Mesendoderm (in vitro differentiated cells): Measurements from ENCODE around the gene GAS2L1.
A peak's percentile ranks its signal among the peaks of the same experiment; 100 is the strongest.

Experiments
- DNase-seq: peaks from one replicate; pipeline ENCODE4 v3.0.0; 2013
- H2AK5ac ChIP-seq: 2 replicates; pipeline ENCODE4 v1.6.1; 2013; ENCODE audit warnings: low read length, inconsistent platforms
- H2BK120ac ChIP-seq: 2 replicates; pipeline ENCODE4 v1.6.1; 2013; ENCODE audit warnings: low read depth, mild to moderate bottlenecking, low read length, moderate library complexity, mixed read lengths
- H2BK15ac ChIP-seq: replicated peaks from 2 replicates; pipeline ENCODE4 v1.6.1; 2013; ENCODE audit warnings: low read depth, mild to moderate bottlenecking, moderate library complexity
- H2BK5ac ChIP-seq: 2 replicates; pipeline ENCODE4 v1.6.1; 2013; ENCODE audit warnings: low read length, inconsistent platforms
- H3K18ac ChIP-seq: 2 replicates; pipeline ENCODE4 v1.6.1; 2013; ENCODE audit warnings: mild to moderate bottlenecking, low read length, mixed read lengths
- H3K23ac ChIP-seq: one replicate; pipeline ENCODE4 v1.6.1; 2013; ENCODE audit warnings: low read length
- H3K27ac ChIP-seq: 2 replicates; pipeline ENCODE4 v1.5.1; 2013; ENCODE audit warnings: low read depth, mild to moderate bottlenecking, inconsistent platforms, low read length, moderate library complexity
- H3K27me3 ChIP-seq: 2 replicates; pipeline ENCODE4 v1.6.1; 2013; ENCODE audit warnings: low read length, control low read depth, mild to moderate bottlenecking, inconsistent platforms; ENCODE audit not compliant: insufficient read depth, poor library complexity
- H3K36me3 ChIP-seq: 2 replicates; pipeline ENCODE4 v1.6.1; 2013; ENCODE audit warnings: low read length, inconsistent platforms; ENCODE audit not compliant: control insufficient read depth, insufficient read depth
- H3K4ac ChIP-seq: one replicate; pipeline ENCODE4 v1.6.1; 2013; ENCODE audit warnings: low read depth, mild to moderate bottlenecking, low read length, moderate library complexity
- H3K4me1 ChIP-seq: 2 replicates; pipeline ENCODE4 v1.6.1; 2013; ENCODE audit warnings: low read depth, low read length, inconsistent platforms; ENCODE audit not compliant: control insufficient read depth
- H3K4me2 ChIP-seq: 2 replicates; pipeline ENCODE4 v1.6.1; 2013; ENCODE audit warnings: low read length
- H3K4me3 ChIP-seq: 2 replicates; pipeline ENCODE4 v1.5.1; 2013; ENCODE audit warnings: mild to moderate bottlenecking, low read length
- H3K56ac ChIP-seq: one replicate; pipeline ENCODE4 v1.6.1; 2013; ENCODE audit warnings: low read length
- H3K79me1 ChIP-seq: 2 replicates; pipeline ENCODE4 v1.6.1; 2013; ENCODE audit warnings: low read length, inconsistent platforms
- H3K79me2 ChIP-seq: 2 replicates; pipeline ENCODE4 v1.6.1; 2013; ENCODE audit warnings: mild to moderate bottlenecking, low read length; ENCODE audit not compliant: control insufficient read depth, insufficient read depth
- H3K9ac ChIP-seq: 2 replicates; pipeline ENCODE4 v1.6.1; 2013; ENCODE audit warnings: low read length, inconsistent platforms
- H4K5ac ChIP-seq: one replicate; pipeline ENCODE4 v1.6.1; 2013; ENCODE audit warnings: low read length
- H4K8ac ChIP-seq: one replicate; pipeline ENCODE4 v1.6.1; 2013; ENCODE audit warnings: low read depth, mild to moderate bottlenecking, control low read depth, low read length, moderate library complexity
- WGBS: extraction: QIAGEN DNeasy Blood & Tissue Kit; methylation state at CpG from one replicate; pipeline ENCODE4 v1.1.7; 2013; ENCODE audit warnings: low lambda C conversion rate, missing lambda C conversion rate; ENCODE audit not compliant: insufficient coverage; ENCODE audit errors: extremely low coverage; 5-methylcytosine and 5-hydroxymethylcytosine counted together

Gene GAS2L1

DNA sequence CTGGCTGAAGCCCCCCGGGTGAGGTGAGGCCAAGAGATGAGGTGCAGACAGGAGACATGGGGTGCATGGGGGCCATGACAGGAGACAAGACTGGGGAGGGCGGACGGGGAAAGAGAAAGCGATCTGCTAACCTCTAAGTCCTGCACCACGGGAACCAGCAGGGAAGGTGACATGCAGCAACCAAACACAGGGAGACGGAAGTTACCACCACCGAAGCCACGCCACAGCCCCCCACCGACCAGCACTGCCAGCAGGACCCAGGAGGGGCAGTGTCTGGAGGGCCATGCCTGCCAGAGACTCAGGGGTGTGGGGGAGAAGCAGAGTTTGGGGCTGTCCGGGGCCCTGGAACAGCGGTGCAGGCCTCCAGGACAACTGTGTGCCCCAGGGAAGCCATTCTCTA is 23.1 kb downstream of the GAS2L1 start:
- no peak for DNase-seq
- Histone ChIP-seq H3K36me3 (peaks cover 2% of the 10 kb centered on the region), H3K4me3 (no peak overlapping the region)

DNA sequence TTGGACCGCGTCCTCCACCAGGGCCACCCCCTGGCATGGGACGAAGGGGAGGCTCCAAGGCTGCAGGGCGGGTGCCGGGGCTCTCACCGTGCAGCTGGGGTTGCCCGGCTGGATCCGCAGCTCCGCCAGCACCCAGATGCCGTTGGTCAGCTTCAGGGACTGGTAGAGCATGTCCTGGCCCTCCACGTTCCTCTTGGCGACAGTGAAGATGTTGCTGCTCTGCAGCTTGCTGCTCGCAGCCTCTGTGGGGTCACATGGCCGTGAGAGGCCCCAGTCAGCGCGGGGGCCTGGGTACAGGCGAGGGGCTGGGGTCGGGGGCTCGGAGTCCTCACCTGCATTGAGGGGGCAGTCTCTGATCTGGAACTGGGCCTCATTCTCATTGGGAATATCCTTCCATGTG is 23.8 kb downstream of the GAS2L1 start:
- H3K23ac ChIP-seq, result no peak overlapping the region
- H3K9ac ChIP-seq, result no peak overlapping the region
- H3K4me2 ChIP-seq, result no peak overlapping the region
- no peak overlapping the region for H2BK5ac ChIP-seq
- no peak overlapping the region for H3K27ac ChIP-seq
- no peaks in the 10 kb centered on the region for H3K27me3 ChIP-seq
- no CpG with 5 or more reads among the region's 19 CpGs for WGBS
- H3K79me2 ChIP-seq, result no peaks in the 10 kb centered on the region
- no peaks in the 10 kb centered on the region for H3K79me1 ChIP-seq
- peaks cover 2% of the 10 kb centered on the region for H3K36me3 ChIP-seq
- peak overlapping the region; percentile 15 for H3K56ac ChIP-seq
- no peak overlapping the region for H4K8ac ChIP-seq
- H2BK15ac ChIP-seq, result no peak overlapping the region
- no peak overlapping the region for H2BK120ac ChIP-seq
- no peak overlapping the region for H3K4me3 ChIP-seq
- H3K4ac ChIP-seq, result no peak overlapping the region
- no peak overlapping the region for H3K18ac ChIP-seq
- H3K4me1 ChIP-seq, result peaks cover 2% of the 10 kb centered on the region
- no peak for DNase-seq
- no peak overlapping the region for H2AK5ac ChIP-seq
- no peak overlapping the region for H4K5ac ChIP-seq

More for the DNA sequence above, 23.1 kb downstream of the GAS2L1 start:
- no peak overlapping the region for H2BK15ac ChIP-seq
- peaks cover 2% of the 10 kb centered on the region for H3K4me1 ChIP-seq
- no peak overlapping the region for H3K4me2 ChIP-seq
- H3K23ac ChIP-seq, result no peak overlapping the region
- no peak overlapping the region for H2BK120ac ChIP-seq
- no peak overlapping the region for H3K4ac ChIP-seq
- H3K27me3 ChIP-seq, result no peaks in the 10 kb centered on the region
- H3K79me1 ChIP-seq, result no peaks in the 10 kb centered on the region
- no peak overlapping the region for H3K56ac ChIP-seq
- H3K79me2 ChIP-seq, result no peaks in the 10 kb centered on the region
- H3K18ac ChIP-seq, result no peak overlapping the region
- H4K5ac ChIP-seq, result no peak overlapping the region
- H2BK5ac ChIP-seq, result no peak overlapping the region
- no peak overlapping the region for H2AK5ac ChIP-seq
- H3K9ac ChIP-seq, result no peak overlapping the region
- H3K27ac ChIP-seq, result no peak overlapping the region
- H4K8ac ChIP-seq, result no peak overlapping the region
- no CpG with 5 or more reads among the region's 11 CpGs for WGBS

DNA sequence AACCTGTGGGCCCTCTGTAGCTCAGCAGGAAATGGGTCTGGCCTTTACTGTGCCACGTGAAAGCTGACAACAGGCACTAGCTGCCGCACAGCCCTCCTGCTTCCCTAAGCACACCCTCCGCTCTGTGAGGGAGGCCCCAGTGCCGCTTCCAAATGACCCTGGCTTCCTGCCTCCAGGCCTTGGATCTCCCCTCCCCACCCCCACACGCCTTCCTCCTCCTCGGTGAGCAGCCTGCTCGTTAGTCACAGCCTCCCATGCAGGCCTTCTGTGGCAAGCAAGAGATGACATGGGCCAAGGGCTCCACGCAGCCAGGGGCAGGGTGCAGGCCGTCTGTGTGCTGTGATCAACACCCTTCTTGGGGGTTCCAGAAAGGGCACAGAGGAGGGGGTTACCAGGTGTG is 24.3 kb downstream of the GAS2L1 start:
- Histone ChIP-seq H3K27me3 (no peaks in the 10 kb centered on the region), H2BK5ac (no peak overlapping the region), H3K18ac (no peak overlapping the region), H3K79me2 (no peaks in the 10 kb centered on the region), H3K23ac (no peak overlapping the region), H3K36me3 (peaks cover 2% of the 10 kb centered on the region), H3K4me1 (peaks cover 2% of the 10 kb centered on the region), H3K4ac (no peak overlapping the region), H3K27ac (no peak overlapping the region), H3K56ac (peak overlapping the region; percentile 60), H2BK15ac (no peak overlapping the region), H2AK5ac (no peak overlapping the region), H4K5ac (no peak overlapping the region), H4K8ac (no peak overlapping the region), H3K9ac (no peak overlapping the region), H3K4me3 (no peak overlapping the region), H3K4me2 (no peak overlapping the region), H3K79me1 (no peaks in the 10 kb centered on the region), H2BK120ac (no peak overlapping the region)
- no CpG with 5 or more reads among the region's 9 CpGs for WGBS
- peak; percentile 62 for DNase-seq

DNA sequence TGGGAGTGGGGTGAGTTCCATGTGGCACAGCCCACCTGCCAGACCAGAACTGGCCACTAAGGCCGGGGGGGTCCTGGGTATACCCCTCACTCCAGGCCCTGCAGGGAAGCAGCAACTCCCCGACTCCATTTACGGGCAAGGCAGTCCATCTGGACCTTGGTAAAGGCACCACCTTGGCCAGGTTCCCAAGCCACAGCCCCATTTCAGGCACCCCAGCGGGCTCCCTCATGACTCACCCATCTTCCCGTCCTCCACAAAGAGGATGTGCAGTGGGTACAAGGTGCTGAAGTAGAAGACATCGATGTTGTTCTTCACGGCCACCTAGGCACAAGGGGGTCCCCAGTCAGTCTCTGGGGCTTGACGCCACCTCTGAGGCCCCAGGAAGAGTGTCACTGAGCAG is 24.8 kb downstream of the GAS2L1 start:
- Histone ChIP-seq H3K79me1 (no peaks in the 10 kb centered on the region), H3K23ac (no peak overlapping the region), H2AK5ac (no peak overlapping the region), H3K4ac (no peak overlapping the region), H3K27me3 (no peaks in the 10 kb centered on the region), H3K4me1 (peaks cover 2% of the 10 kb centered on the region), H3K18ac (no peak overlapping the region), H2BK5ac (no peak overlapping the region), H3K4me2 (no peak overlapping the region), H2BK15ac (no peak overlapping the region), H4K8ac (no peak overlapping the region), H3K56ac (no peak overlapping the region), H3K27ac (no peak overlapping the region), H3K36me3 (peaks cover 2% of the 10 kb centered on the region), H2BK120ac (no peak overlapping the region), H3K9ac (no peak overlapping the region), H3K4me3 (no peak overlapping the region), H3K79me2 (no peaks in the 10 kb centered on the region), H4K5ac (no peak overlapping the region)
- no peak for DNase-seq
- WGBS, result no CpG with 5 or more reads among the region's 8 CpGs

DNA sequence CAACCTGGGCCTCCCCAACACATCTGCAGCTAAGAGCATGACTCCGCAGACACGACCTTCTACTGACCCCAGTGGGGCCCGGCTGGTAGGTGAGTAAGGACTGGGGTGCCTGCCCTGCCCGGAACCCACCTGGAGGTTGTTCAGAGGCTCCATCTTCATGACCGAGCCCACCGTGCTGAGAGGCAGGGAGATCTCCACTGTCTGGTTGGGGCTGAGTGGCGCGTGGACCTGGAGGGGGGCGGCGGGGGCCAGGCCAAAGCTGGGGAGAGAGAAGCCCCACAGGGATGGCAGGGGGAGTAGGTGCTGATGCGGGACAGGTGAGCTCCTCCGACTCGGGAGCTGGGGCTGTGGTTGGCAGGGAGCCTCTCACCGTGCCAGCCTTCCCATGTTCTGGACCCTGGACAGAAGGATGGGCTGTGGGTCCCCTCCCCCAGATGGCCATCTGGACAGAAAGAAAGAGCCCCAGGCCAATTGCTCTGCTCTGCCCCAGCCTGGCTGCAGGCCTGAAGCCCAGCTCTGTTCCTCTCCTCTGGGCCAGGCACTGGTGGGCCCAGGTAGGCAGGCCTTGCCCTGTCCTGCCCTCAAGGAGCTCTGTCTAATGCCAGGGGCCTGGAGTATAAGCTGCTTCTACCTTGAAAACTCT is 25.3 kb downstream of the GAS2L1 start:
- no CpG with 5 or more reads among the region's 14 CpGs for WGBS
- Histone ChIP-seq H4K5ac (no peak overlapping the region), H3K9ac (no peak overlapping the region), H3K27ac (no peak overlapping the region), H2BK120ac (no peak overlapping the region), H2BK15ac (no peak overlapping the region), H3K36me3 (peaks cover 2% of the 10 kb centered on the region), H3K79me2 (no peaks in the 10 kb centered on the region), H2BK5ac (no peak overlapping the region), H3K27me3 (no peaks in the 10 kb centered on the region), H3K4ac (no peak overlapping the region), H3K79me1 (no peaks in the 10 kb centered on the region), H3K18ac (no peak overlapping the region), H2AK5ac (no peak overlapping the region), H3K23ac (no peak overlapping the region), H3K4me3 (no peak overlapping the region), H3K4me1 (peaks cover 2% of the 10 kb centered on the region), H3K56ac (no peak overlapping the region), H4K8ac (no peak overlapping the region), H3K4me2 (no peak overlapping the region)
- no peak for DNase-seq

DNA sequence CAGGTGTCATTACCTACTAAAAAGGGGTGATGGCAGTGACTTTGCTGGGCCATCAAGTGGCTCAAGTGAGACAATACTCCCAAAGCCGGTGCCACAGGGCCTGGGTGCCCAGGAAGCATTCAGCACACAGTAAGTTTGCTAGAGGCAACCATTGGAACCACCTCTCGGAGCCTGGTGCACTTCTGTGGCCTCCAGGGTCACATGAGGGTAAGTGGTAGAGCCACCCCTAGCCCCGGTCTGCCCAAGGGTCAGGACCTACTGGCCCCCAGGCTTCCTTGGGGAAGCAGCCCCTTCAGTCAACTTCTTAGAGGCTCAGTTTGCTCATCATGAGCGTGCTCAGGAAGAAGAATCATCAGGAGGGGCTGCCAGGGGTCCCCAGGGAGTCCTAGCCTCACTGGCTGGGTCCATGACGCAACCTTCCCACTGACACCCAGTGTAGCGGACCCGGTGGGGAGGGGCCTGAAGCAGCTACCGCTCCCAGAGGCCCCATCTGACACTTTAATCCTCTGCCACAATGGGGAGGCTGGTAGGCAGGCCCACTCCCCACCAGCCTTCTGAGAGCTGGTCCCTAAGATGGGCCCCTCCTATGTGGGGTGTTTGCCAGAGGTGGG is 26.5 kb downstream of the GAS2L1 start:
- H3K23ac ChIP-seq, result no peak overlapping the region
- no peak overlapping the region for H2BK120ac ChIP-seq
- no peak overlapping the region for H2BK15ac ChIP-seq
- H3K4me3 ChIP-seq, result no peak overlapping the region
- no peak overlapping the region for H3K9ac ChIP-seq
- H3K18ac ChIP-seq, result no peak overlapping the region
- peaks cover 2% of the 10 kb centered on the region for H3K4me1 ChIP-seq
- H3K4me2 ChIP-seq, result no peak overlapping the region
- no peak overlapping the region for H3K56ac ChIP-seq
- H3K79me2 ChIP-seq, result no peaks in the 10 kb centered on the region
- no peaks in the 10 kb centered on the region for H3K27me3 ChIP-seq
- no peak overlapping the region for H4K8ac ChIP-seq
- H3K36me3 ChIP-seq, result peaks cover 4% of the 10 kb centered on the region
- no peak overlapping the region for H2AK5ac ChIP-seq
- no peak overlapping the region for H2BK5ac ChIP-seq
- no peaks in the 10 kb centered on the region for H3K79me1 ChIP-seq
- no CpG with 5 or more reads among the region's 8 CpGs for WGBS
- no peak overlapping the region for H3K4ac ChIP-seq
- no peak for DNase-seq
- no peak overlapping the region for H4K5ac ChIP-seq
- no peak overlapping the region for H3K27ac ChIP-seq
